Measurements from ENCODE around the gene TM7SF2. TPM values are rescaled to one million over a fixed set of nuclear protein-coding genes. Genes with fewer than 3 reads are reported as not detected.

The TM7SF2 gene
- 42.4 TPM for polyA plus RNA-seq (2012; ENCODE audit: insufficient read depth, insufficient read length)

DNA sequence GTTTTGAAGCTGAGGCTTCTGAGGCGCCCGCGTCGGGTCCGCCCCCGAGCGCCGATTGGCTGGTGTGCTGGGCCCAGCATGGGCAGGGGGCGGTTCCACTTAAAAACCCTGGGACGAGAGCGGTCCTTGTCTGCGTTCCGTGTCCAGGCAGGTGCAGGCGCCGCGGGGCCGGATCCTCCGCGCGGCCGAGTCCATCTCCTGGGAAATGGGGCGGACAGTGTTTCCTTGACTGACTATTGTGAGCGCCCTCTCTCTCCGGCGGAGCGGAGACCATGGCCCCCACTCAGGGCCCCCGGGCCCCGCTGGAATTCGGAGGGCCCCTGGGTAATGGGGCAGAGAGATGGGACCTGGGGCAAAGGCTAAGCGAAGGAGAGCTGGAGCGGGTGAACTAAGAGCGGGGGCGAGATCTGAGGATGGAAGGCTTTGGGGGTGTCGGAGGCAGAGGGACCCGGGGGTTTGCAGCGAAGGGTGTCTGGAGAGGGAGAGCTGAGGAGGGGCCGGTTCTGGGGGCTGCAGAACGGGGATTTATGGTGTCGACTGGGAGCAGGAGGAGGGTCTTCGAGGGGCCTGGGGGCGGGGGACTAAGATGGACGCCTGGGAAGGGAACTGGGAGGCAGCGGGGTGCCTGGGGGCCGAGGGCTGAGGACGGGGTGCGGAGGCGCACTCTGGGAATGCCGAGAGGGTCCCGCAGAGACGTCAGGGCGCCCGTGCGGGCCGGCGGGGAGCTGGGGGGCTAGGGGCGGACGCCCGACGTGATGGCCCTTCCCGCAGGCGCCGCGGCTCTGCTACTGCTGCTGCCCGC, at the start of gene TM7SF2:
TSS of gene TM7SF2 (plus strand) at position 129 of the 802 bp plus-strand sequence. CDS start at position 273, 144 bp downstream.
- H3K4me3 ChIP-seq (ENCODE audit: low read length), result peak within 1 kb of the TSS; percentile 70
- DNase-seq (ENCODE audit: low read depth, low spot score), result peak; percentile 87

DNA sequence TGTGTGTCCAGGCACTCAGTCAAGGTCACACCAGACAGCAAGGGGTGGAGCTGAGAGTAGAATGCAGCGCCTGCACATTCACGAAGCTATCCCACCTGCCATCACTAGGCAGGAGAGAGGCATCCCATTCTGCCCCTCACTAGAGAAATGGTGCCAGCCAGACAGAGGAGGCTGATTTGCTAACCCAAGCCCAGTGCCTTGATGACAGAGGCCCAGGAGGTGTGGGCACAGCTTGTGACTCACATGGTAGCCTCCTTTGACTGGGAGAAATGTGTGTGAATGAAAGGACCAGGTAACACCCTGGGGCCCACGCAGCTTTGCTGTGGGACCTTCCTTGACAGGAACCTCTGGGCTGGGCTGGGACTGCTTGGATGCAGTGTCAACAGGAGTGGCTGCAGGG, 48.1 kb upstream of the TM7SF2 start:
- no peak overlapping the region for H3K4me3 ChIP-seq (ENCODE audit: low read length)
- no peak for DNase-seq (ENCODE audit: low read depth, low spot score)

DNA sequence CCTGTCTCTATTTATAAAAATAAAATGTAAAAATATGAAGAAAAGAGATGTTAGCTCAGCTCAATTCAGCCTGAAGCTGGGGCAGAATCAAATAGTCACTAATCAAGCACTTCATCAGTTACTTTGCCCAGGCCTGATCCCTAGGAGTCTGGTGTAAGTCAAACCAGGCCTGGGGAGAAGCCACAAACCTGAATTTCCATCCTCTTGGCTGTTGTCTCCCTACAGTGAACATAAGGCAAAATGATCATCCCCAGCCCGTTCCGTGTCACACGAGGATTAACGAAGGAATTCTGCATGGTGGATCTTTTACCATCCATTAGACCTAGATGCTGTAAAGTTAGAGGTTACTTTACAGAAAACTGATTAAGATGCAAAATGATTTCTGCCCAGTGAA, 46.8 kb upstream of the TM7SF2 start:
- H3K4me3 ChIP-seq (ENCODE audit: low read length), result no peak overlapping the region
- DNase-seq (ENCODE audit: low read depth, low spot score), result no peak

DNA sequence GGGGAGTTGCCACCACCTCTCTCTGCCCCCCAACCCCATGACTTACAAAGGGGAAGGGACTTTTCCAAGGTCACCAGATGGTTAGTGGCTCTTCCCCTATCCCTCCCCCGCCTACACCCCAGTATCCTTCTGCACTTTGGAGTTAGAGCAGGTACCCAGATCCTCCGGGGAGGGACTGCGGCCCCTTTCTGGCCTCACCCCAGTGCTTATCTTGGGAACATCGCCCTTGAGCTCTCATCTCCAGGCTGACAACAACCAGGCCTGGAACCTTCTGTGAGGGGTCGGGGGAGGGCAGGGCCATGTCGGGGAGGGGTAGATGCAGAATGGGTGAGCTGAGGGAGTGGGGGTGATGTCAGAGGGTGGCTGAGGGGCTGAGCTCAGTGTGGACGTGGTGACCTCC, 45.8 kb upstream of the TM7SF2 start:
- DNase-seq (ENCODE audit: low read depth, low spot score), result no peak

DNA sequence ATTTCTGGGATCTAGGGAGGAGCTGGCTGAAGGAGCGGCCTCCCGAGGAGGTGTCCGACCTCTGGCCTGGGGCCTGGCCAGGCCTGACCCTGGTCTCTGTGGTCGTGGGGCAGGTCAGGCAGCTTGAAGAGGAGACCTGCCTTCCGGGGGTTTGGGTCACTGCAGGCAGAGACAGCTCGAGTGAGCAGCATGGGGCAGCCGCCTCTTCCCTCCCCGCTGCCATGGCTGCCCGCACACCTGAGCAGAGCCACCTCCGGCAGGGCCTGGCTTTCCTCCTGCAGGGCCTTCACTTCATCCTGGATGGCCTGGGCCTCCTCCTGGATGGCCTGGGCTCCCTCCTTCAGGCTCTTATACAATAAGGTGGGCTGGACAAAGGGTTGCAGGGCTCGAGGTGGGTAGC, 45.4 kb upstream of the TM7SF2 start:
- no peak overlapping the region for H3K4me3 ChIP-seq (ENCODE audit: low read length)
- no peak for DNase-seq (ENCODE audit: low read depth, low spot score)

More for the DNA sequence above, 45.8 kb upstream of the TM7SF2 start:
- H3K4me3 ChIP-seq (ENCODE audit: low read length), result no peak overlapping the region

DNA sequence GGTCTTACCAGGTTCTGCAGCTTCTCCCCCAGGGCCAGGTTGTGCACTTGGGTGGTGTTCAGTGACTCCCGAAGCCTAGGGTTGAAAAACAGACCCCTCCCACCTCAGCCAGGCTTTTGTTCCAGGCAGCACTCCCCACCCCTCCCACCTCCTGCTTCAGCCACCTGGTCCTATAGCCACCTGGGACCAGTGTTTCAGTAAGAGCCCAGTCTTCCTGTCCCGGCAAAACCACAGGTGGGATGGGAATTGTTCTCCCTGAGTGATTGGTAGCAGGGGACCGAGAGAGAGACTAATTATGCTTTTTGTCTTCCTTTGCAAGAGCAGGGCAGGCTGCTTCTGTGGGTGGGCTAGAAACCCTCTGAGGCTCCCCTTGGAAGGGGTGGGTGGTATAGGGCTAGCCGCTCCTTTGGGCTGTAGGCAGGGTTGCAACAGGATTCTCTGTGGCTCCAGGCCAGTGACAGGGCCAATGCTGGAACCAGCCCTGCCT, 44.8 kb upstream of the TM7SF2 start:
- H3K4me3 ChIP-seq (ENCODE audit: low read length), result no peak overlapping the region
- no peak for DNase-seq (ENCODE audit: low read depth, low spot score)

DNA sequence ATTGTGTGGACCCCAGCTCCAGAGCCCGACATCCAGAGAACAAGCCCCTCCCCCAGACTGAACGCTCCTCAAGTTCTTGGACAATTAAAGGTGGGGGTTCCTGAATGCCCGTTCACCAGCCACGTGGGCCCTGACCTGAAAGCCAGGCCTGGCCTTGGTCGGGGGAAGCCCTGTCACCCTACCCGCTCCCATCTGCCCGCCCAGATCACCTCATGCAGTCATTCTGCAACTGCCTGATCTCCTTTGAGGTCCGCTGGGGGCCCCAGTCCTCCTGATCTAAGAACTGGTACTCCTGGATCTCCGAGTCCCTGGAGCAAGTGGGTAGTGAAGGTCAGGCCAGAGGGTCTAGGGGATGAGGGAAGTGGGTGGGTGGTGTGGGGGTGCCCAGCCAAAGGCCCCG, 44.2 kb upstream of the TM7SF2 start:
- H3K4me3 ChIP-seq (ENCODE audit: low read length), result no peak overlapping the region
- DNase-seq (ENCODE audit: low read depth, low spot score), result no peak

DNA sequence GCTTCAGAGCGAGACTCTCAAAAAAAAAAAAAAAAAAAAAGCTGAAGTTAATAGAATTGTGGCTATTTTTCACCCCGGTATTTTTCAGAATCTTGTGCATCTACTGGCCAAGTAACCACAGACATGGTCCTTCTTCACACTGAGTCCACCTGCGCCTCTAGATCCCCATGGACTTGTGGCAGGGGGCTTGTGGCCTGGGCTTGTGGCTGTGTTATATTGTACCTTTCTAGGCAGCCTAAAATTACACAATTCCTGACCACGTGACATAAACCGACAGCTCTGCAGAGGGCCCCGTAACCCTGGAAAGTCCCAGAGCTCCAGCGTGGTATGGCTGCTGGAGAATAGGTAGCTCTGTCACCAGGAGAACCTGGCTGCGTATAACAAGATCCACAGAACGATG, 42.5 kb upstream of the TM7SF2 start:
- H3K4me3 ChIP-seq (ENCODE audit: low read length), result no peak overlapping the region
- no peak for DNase-seq (ENCODE audit: low read depth, low spot score)

DNA sequence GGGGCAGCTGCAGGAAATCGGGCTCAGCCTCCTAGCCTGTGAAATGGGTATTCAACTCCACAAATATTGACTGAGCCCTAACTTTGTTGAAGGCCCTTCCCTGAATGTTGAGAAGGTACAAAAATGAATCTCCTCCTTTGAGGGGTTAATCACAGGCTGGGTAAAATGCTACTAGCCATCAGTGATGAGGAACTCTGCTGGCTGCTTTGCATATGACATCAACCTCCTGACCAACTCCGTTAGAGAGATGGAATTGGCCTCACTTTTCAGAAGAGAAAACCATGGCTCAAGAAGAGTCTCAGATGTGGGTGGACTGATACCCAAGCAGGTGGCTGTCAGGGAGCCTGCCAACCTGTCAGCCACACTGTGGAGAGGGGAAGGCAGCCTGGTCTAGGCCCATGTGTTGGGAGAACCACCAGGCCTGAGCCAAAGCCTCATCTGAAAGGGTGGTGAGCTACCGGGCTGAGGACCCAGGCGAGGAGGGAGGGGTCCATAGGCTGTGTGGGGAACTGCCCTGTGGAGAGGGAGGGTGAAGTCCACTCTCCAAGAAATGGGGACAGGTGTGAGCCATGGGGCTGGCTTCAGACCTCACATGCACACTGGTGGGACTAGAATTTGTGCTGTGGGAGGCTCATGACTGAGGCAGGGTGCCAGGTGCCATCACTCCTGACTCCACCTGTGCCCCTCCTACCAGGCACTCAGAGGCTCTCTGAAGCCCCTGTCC, 39.6 kb upstream of the TM7SF2 start:
- DNase-seq (ENCODE audit: low read depth, low spot score), result no peak
- no peak overlapping the region for H3K4me3 ChIP-seq (ENCODE audit: low read length)

DNA sequence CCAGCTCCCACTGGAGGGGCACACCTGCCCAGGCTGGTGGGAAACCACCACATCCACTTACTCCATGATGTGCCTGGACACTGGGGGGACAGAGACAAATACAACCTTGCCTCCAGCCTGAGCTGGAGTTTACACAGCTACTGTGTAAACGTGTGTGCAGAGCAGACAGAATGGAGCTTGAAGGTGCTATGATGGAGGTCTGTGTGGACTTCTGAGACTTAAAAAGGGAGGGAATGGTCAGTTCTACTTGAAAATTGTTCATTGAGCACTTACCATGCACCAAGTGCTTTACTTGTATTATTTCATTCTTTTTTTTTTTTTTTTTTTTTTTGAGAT, 39.1 kb upstream of the TM7SF2 start:
- no peak overlapping the region for H3K4me3 ChIP-seq (ENCODE audit: low read length)
- no peak for DNase-seq (ENCODE audit: low read depth, low spot score)

DNA sequence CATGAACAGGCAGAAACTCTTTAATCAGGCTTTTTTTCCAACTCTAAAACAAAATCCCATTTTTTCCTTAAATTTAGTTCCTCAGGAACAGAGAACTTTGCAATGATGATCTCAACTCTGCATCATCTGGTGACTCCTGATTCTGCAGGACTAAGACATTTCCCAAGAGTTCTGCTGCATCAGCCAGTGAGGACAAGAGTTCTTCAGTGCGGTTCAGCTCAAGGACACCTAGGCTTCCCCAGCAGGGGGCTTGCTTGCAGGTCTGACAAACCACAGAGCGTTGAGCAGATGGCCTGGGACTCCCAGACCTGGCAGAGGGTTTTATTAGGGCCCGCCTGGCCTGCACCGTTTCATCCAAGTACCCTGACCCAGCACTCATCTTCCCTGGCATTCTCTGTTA, 34.2 kb upstream of the TM7SF2 start:
- DNase-seq (ENCODE audit: low read depth, low spot score), result no peak
- H3K4me3 ChIP-seq (ENCODE audit: low read length), result no peak overlapping the region

DNA sequence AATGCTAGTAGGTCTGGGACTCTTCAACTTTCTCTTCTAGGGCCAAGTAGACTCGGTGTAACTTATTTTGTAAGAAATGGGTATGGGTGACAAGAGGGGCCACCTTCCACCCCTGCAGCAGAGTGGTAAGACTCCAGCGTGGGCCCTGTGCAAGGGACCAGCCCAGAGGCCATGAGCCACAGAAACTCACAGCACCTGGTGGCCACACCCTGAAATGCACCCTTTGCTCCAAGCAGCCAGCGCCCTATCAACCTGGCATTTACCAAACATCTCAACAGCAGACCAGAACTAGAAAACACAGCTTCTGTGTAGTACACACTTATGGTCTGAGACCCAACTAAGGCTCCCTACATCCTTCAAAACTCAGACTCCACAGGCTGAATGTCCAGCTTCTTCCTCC, 33.5 kb upstream of the TM7SF2 start:
- no peak overlapping the region for H3K4me3 ChIP-seq (ENCODE audit: low read length)
- DNase-seq (ENCODE audit: low read depth, low spot score), result peak; percentile 56

DNA sequence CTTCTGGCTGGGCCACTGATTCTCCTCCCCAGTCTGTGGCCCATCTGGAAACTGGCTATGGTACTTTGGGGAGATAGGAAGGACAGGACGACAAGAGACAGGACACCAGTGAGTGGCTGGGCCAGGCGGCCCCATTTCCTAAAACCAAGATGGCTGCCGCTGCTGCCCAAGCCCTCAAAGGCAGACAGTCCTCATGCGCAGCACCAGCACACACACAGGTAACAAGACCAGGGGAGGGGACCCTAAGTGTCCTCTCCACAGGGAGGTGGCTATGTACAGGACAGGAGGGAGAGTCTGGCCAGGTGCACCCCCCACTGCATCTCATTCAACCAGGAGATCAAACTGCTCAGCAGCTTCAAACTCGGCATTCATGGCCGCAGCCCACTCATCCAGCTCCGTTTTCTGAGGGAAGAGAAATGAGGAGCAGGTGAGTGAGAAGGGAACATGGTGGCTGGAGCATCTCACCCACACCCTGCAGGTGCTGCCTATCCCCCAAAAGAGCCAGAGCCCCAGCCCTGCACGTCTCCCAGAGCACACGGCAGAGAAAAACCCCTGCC, 32.8 kb upstream of the TM7SF2 start:
- DNase-seq (ENCODE audit: low read depth, low spot score), result no peak
- H3K4me3 ChIP-seq (ENCODE audit: low read length), result no peak overlapping the region

DNA sequence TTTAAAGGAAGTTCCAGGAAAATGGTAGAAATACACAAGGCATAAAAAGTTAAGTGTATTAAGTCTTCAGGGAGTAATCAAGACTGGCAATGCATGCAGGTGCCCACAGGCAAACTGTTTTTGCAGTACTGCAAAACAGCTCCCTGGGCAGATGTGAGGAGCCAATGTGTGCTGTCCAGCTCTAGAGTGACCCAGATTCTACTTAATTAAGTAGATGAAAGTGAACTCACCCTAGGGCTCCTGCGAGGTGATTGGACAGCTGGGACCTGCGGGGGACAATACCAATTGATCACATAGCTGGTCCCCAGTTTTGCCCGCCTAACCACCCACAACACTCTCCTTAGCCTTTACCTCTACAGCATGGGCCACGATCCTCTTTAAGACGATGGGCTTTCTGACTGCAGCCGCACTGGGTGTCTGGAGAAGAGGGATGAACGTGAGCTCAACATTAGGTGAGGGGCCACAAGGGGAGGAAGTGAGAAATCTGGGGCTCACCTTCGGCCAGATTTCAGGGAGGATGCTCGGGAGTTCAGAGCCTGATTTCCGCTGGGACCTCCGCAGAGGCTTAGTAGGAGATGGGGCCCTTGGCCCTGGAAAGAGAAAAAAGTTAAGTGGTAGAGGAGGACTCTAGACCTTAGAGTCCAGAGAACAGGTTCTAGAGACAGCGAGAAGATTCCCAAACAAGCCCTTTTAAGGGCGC, 28.4 kb upstream of the TM7SF2 start:
- peak overlapping the region; percentile 99 for H3K4me3 ChIP-seq (ENCODE audit: low read length)
- DNase-seq (ENCODE audit: low read depth, low spot score), result no peak

DNA sequence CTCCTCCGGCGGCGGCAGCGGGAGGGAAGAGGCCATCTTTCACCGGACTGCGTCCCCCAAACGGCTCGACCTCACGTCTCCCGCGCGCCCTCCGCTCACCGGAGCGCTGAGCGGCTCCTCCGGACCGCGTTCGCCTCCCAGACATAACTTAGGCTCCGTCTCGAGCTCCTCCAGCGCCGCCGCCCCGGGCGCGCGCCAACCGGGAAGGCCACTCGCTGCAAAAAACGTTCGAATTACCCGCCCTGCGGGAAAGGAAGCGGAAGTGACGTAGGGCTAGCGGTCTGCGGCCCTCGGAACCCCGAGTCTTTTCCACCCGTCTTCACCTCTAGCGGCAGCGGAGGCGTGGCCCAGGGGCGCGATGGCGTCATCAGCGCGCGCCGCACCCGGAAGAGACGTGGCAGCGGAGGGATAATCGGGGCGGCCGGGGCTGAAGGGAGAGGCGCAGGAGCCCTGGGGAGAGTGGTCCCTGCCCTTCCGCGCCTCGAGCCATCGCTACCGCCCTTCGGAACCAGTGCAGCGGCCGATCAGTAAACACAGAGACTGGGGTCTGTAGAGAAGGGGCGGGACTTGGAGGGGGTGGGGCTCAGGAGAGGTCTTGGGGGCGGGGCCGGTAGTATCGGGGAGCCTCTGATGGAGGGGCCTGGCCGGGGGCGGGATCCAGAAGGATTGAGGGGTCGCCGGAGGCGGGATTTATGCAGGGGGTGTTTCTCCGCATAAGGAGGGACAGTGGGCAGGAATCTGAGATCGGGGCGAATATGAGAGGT, 27.7 kb upstream of the TM7SF2 start, which contains the start of the genes CDCA5 and ZFPL1:
TSS of gene CDCA5 (minus strand) at position 207 of the 764 bp plus-strand sequence. CDS start at position 145, 62 bp downstream.
TSS of gene ZFPL1 (plus strand) at position 389 of the 764 bp plus-strand sequence. CDS start 477 bp downstream, outside the sequence.
- H3K4me3 ChIP-seq (ENCODE audit: low read length), result peak within 1 kb of the TSS; percentile 99
- peak; percentile 94 for DNase-seq (ENCODE audit: low read depth, low spot score)

DNA sequence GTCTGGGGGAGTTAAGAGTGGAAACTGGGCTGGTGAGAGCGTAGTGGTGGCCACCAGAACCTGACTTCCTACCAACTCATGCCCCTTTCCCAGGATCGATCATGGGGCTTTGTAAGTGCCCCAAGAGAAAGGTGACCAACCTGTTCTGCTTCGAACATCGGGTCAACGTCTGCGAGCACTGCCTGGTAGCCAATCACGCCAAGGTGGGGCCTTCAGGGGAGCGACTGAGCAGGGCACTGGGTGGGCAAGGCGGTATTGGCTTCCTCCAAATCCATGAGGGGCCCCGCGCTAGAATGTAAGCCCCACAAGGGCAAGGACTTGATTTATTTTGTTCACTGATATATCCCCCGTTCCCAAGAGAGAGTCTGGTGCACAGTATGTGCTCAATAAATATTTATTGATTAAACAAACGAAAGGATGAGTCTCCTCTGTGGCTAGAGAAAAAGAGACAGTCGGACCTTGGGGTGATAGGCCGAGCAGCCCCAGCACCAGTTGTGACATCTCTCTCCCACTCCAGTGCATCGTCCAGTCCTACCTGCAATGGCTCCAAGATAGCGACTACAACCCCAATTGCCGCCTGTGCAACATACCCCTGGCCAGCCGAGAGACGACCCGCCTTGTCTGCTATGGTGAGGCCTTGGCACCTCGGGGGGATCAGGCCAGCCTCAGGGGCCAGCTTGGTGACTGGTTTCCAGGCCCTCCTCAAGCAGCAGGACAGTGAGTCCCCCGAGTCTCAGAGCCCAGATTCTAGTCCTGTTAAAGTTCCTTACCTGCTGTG, 26.9 kb upstream of the TM7SF2 start:
- no peak for DNase-seq (ENCODE audit: low read depth, low spot score)
- peak overlapping the region; percentile 99 for H3K4me3 ChIP-seq (ENCODE audit: low read length)

DNA sequence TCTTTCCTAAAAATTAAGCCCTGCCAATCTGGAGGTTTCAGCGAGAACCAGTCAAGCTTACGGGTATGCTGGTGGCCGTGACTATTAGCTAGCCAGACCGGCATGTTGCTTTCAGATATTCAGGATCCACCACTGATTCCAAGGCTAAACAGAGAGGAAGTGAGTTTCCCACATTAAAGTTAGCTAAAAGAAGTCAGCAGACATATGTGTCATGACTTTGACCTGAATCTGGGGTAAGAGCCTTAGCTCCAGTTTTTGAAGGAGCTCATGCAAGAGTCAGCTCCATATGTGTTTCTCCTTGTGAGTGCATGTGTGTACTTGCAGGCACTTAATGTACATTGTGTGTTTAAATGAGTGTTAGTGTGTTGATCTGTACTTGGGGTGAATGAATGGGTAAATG, 26.2 kb upstream of the TM7SF2 start:
- DNase-seq (ENCODE audit: low read depth, low spot score), result no peak
- no peak overlapping the region for H3K4me3 ChIP-seq (ENCODE audit: low read length)

DNA sequence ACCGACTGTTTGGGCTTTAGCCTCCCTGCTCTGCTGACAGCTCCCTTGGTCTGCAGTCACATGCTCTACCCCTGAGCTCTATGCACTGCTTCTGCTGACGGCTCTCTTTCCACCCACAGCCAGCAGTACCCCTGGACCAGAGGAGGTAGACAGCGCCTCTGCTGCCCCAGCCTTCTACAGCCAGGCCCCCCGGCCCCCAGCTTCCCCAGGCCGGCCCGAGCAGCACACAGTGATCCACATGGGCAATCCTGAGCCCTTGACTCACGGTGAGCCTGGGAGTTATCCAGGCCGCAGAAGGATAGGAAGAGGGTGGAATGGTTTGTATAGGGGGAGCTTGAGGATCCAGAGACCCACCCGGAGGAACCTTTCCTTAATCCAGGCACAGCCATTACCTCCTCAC, 24.9 kb upstream of the TM7SF2 start:
- DNase-seq (ENCODE audit: low read depth, low spot score), result no peak
- H3K4me3 ChIP-seq (ENCODE audit: low read length), result no peak overlapping the region
